ENCODE results near the gene ZNF648.

- no peak for TF ChIP-seq CTCF (IDR thresholded peaks at IDR 0.05; ENCODE audit: low read depth, low read length)
- no peak for TF ChIP-seq POLR2A (IDR thresholded peaks at IDR 0.05; ENCODE audit: extremely low read depth, insufficient read length)
These were observed 3.8 kb upstream of the ZNF648 start for GRCh38 chr1:182065126-182065845.

Data from NB4 (cell line).